HCT116 (cell line): ENCODE data around the gene CARD10. TPM values are rescaled to one million over a fixed set of nuclear protein-coding genes. Genes with fewer than 3 reads are reported as not detected.

ENCODE experiments used
- ATAC-seq: fragments of 200-7000 bp; cut with Tn5 transposase; 2 replicates; pipeline ENCODE4 v1.9.1; 2020; ENCODE audit warnings: mild to moderate bottlenecking, moderate library complexity
- BruUV-seq: library from RNA; stranded (reverse); fragments of 400-500 nt; replicated peaks from 2 replicates; lab custom pipeline; 2021; lab: Mats Ljungman, UMichigan
- CTCF ChIA-PET: fragments of 300-600 bp; sonication (Branson Sonifier 250); formaldehyde crosslinking; loops from one replicate; lab custom pipeline; 2021; ENCODE audit warnings: antibody characterized with exemption; lab: Charles Lee
- POLR2A ChIA-PET: fragments of 300-600, 350-600 bp; sonication (Branson Sonifier 250); formaldehyde crosslinking; loops from one replicate; lab custom pipeline; 2021; ENCODE audit warnings: antibody characterized with exemption; lab: Charles Lee
- RAD21 ChIA-PET, 2 experiments: fragments of 300-600 bp; sonication (Branson Sonifier 250); formaldehyde crosslinking; loops; one replicate each; lab custom pipeline; 2023; ENCODE audit warnings: low total read pairs in 2 of 2; ENCODE audit not compliant: uncharacterized antibody in 2 of 2, unreplicated experiment in 2 of 2, low non-redundant PET in 1 of 2; lab: Charles Lee
- DNase-seq: peaks from one replicate; pipeline ENCODE4 v3.0.0-alpha.2; 2010; ENCODE audit warnings: low read depth, low spot score
- H2AFZ ChIP-seq: fragments of 200-600 bp; shearing (Covaris generic), sonication (generic); 2 replicates; pipeline ENCODE4 v1.6.1; 2017; ENCODE audit warnings: low read depth, mixed run types, mixed read lengths, antibody characterized with exemption, low read length; ENCODE audit not compliant: poor library complexity, severe bottlenecking
- H3K27ac ChIP-seq: 2 replicates; pipeline ENCODE4 v1.5.1; 2012; ENCODE audit warnings: low read depth, low read length
- H3K27me3 ChIP-seq: fragments of 200-600 bp; sonication (generic); 2 replicates; pipeline ENCODE4 v1.6.1; 2016; ENCODE audit warnings: mixed run types, low read length, mixed read lengths; ENCODE audit not compliant: insufficient read depth
- H3K36me3 ChIP-seq, 2 experiments: fragments of 200-500 bp in 1 of 2; fragments of 200-600 bp in 1 of 2; sonication (Bioruptor generic) in 1 of 2; sonication (generic) in 1 of 2; 2 replicates each; pipeline versions ENCODE4 v1.5.1 to v1.6.1; 2014 to 2016; ENCODE audit warnings: low read length in 2 of 2, inconsistent platforms in 1 of 2, mixed read lengths in 1 of 2, mixed run types in 1 of 2; ENCODE audit not compliant: insufficient read depth in 2 of 2, control insufficient read depth in 1 of 2
- H3K4me1 ChIP-seq, 2 experiments: fragments of 200-600 bp in 1 of 2; sonication (generic) in 1 of 2; 2 replicates each; pipeline versions ENCODE4 v1.5.1 to v1.6.1; 2012 to 2017; ENCODE audit warnings: low read length in 2 of 2, inconsistent platforms in 1 of 2, mild to moderate bottlenecking in 1 of 2, mixed read lengths in 1 of 2, mixed run types in 1 of 2, moderate library complexity in 1 of 2; ENCODE audit not compliant: insufficient read depth in 2 of 2, control insufficient read depth in 1 of 2
- H3K4me2 ChIP-seq: fragments of 200-600 bp; sonication (generic); 2 replicates; pipeline ENCODE4 v1.6.1; 2017; ENCODE audit warnings: mixed run types, low read length, mixed read lengths
- H3K4me3 ChIP-seq, 2 experiments: fragments of 200-600 bp in 1 of 2; sonication (generic) in 1 of 2; replicated peaks in 1 of 2; 2 replicates each; pipeline ENCODE4 v1.5.1; 2011 to 2016; ENCODE audit warnings: low read length in 2 of 2, control low read depth in 1 of 2, low read depth in 1 of 2, mild to moderate bottlenecking in 1 of 2, mixed read lengths in 1 of 2, mixed run types in 1 of 2
- H3K79me2 ChIP-seq: fragments of 200-600 bp; sonication (generic); 2 replicates; pipeline ENCODE4 v1.6.1; 2017; ENCODE audit warnings: mild to moderate bottlenecking, mixed run types, low read length, moderate library complexity, mixed read lengths; ENCODE audit not compliant: insufficient read depth
- H3K9ac ChIP-seq: fragments of 200-600 bp; sonication (generic); 2 replicates; pipeline ENCODE4 v1.6.1; 2016; ENCODE audit warnings: low read length, mixed read lengths
- H3K9me2 ChIP-seq: fragments of 200-600 bp; sonication (generic), shearing (Covaris generic); 2 replicates; pipeline ENCODE4 v1.6.1; 2017; ENCODE audit warnings: mixed run types, mild to moderate bottlenecking, moderate library complexity; ENCODE audit not compliant: insufficient read depth
- H3K9me3 ChIP-seq, 2 experiments: fragments of 200-500 bp in 1 of 2; fragments of 200-600 bp in 1 of 2; sonication (Bioruptor generic) in 1 of 2; sonication (generic) in 1 of 2; 2 replicates each; pipeline ENCODE4 v1.6.1; 2014 to 2017; ENCODE audit warnings: low read length in 2 of 2, mixed read lengths in 2 of 2, inconsistent platforms in 1 of 2, low read depth in 1 of 2, mild to moderate bottlenecking in 1 of 2, mixed run types in 1 of 2, moderate library complexity in 1 of 2; ENCODE audit not compliant: control insufficient read depth in 1 of 2, insufficient read depth in 1 of 2
- H4K20me1 ChIP-seq: fragments of 200-600 bp; sonication (generic), shearing (Covaris generic); 2 replicates; pipeline ENCODE4 v1.6.1; 2017; ENCODE audit warnings: mixed run types, mild to moderate bottlenecking, moderate library complexity; ENCODE audit not compliant: insufficient read depth
- CBX3 ChIP-seq: IDR thresholded peaks from 2 replicates; pipeline ENCODE4 v1.6.1; 2012; ENCODE audit warnings: low read depth
- EGR1 ChIP-seq: IDR thresholded peaks from 2 replicates; pipeline ENCODE4 v1.6.1; 2012; ENCODE audit warnings: low read depth
- ELF1 ChIP-seq: IDR thresholded peaks from 2 replicates; pipeline ENCODE4 v1.6.1; 2012; ENCODE audit warnings: low read depth, borderline replicate concordance
- EZH2 ChIP-seq: fragments of 200-600 bp; sonication (generic); IDR thresholded peaks from 2 replicates; pipeline ENCODE4 v1.6.1; 2017; ENCODE audit warnings: antibody characterized with exemption, mixed run types
- JUND ChIP-seq: IDR thresholded peaks from 2 replicates; pipeline ENCODE4 v1.6.1; 2012
- POLR2A ChIP-seq: IDR thresholded peaks from 2 replicates; pipeline ENCODE4 v1.7.0; 2011; ENCODE audit warnings: borderline replicate concordance; ENCODE audit not compliant: insufficient read depth, insufficient read length; ENCODE audit errors: extremely low read depth
- POLR2AphosphoS5 ChIP-seq: IDR thresholded peaks from 2 replicates; pipeline ENCODE4 v1.6.1; 2011; ENCODE audit warnings: mild to moderate bottlenecking, low read depth, low read length, moderate library complexity
- RAD21 ChIP-seq: IDR thresholded peaks from 2 replicates; pipeline ENCODE4 v1.6.1; 2012; ENCODE audit warnings: low read depth, mild to moderate bottlenecking
- SP1 ChIP-seq: IDR thresholded peaks from 2 replicates; pipeline ENCODE4 v1.6.1; 2012; ENCODE audit warnings: low read depth
- SRF ChIP-seq: IDR thresholded peaks from 2 replicates; pipeline ENCODE4 v1.6.1; 2012; ENCODE audit warnings: low read depth
- YY1 ChIP-seq: IDR thresholded peaks from 2 replicates; pipeline ENCODE4 v1.6.1; 2011; ENCODE audit warnings: low read length, low read depth, moderate library complexity, mild to moderate bottlenecking; ENCODE audit not compliant: insufficient replicate concordance; ENCODE audit errors: extremely low read depth
- ZBTB33 ChIP-seq: IDR thresholded peaks from 2 replicates; pipeline ENCODE4 v1.6.1; 2011; ENCODE audit warnings: mild to moderate bottlenecking, low read length, moderate library complexity; ENCODE audit not compliant: insufficient replicate concordance; ENCODE audit errors: extremely low read depth
- ZFX ChIP-seq: fragments of 450-650 bp; IDR thresholded peaks from 2 replicates; pipeline ENCODE4 v1.6.1; 2017
- intact Hi-C: fragments of 100-400 bp; cut with micrococcal nuclease; formaldehyde crosslinking; loops from 2 replicates; pipeline ENCODE4 v1.10.0; 2022
- total RNA-seq: library from RNA; stranded (reverse); gene quantifications from one replicate; pipeline ENCODE4 v1.2.1, GENCODE V29; 2021; ENCODE audit not compliant: unreplicated experiment
- TF ChIP-seq, protein P1 (sequence below): IDR thresholded peaks from 2 replicates; pipeline ENCODE4 v1.6.1; 2012; ENCODE audit warnings: low read depth
- TF ChIP-seq, protein P2 (sequence below): IDR thresholded peaks from 2 replicates; pipeline ENCODE4 v1.6.1; 2012

The CARD10 gene
- total RNA-seq, 1 experiment from 2014 or later = 32.0 TPM

GRCh38 chr22:37556710-37557109 lies 37.5 kb upstream of the CARD10 start:
- ATAC-seq = no peak

More at GRCh38 chr22:37556710-37557109, 37.5 kb upstream of the CARD10 start:
- no peaks in the 10 kb centered on the region for H4K20me1 ChIP-seq
- no peaks in the 10 kb centered on the region for H3K27me3 ChIP-seq
- peaks cover 16 to 43% of the 10 kb centered on the region in 2 experiments for H3K4me1 ChIP-seq
- H3K4me3 ChIP-seq = no peak overlapping the region
- no peaks in the 10 kb centered on the region for H3K9me3 ChIP-seq
- H3K27ac ChIP-seq = no peak overlapping the region
- BruUV-seq = no TSS peak
- ChIA-PET POLR2A (interaction anchor here (2.3 kb wide), 1 partner anchor 10 kb away, joined by 9 read pairs; no protein-coding TSS in a partner anchor), RAD21 (interaction anchor here in 1 of 2 experiments (1.0 kb wide), 1 partner anchor 11 kb away, joined by 3 read pairs; no protein-coding TSS in a partner anchor), CTCF (interaction anchor here (2.1 kb wide), 1 partner anchor 10 kb away, joined by 14 read pairs; no protein-coding TSS in a partner anchor)
- H3K36me3 ChIP-seq = no peaks in the 10 kb centered on the region
- DNase-seq = no peak
- no peak overlapping the region for H2AFZ ChIP-seq
- no peak for TF ChIP-seq POLR2AphosphoS5
- no peak for TF ChIP-seq YY1
- no peak for TF ChIP-seq SRF
- TF ChIP-seq ELF1 = no peak
- TF ChIP-seq, protein P1, sequence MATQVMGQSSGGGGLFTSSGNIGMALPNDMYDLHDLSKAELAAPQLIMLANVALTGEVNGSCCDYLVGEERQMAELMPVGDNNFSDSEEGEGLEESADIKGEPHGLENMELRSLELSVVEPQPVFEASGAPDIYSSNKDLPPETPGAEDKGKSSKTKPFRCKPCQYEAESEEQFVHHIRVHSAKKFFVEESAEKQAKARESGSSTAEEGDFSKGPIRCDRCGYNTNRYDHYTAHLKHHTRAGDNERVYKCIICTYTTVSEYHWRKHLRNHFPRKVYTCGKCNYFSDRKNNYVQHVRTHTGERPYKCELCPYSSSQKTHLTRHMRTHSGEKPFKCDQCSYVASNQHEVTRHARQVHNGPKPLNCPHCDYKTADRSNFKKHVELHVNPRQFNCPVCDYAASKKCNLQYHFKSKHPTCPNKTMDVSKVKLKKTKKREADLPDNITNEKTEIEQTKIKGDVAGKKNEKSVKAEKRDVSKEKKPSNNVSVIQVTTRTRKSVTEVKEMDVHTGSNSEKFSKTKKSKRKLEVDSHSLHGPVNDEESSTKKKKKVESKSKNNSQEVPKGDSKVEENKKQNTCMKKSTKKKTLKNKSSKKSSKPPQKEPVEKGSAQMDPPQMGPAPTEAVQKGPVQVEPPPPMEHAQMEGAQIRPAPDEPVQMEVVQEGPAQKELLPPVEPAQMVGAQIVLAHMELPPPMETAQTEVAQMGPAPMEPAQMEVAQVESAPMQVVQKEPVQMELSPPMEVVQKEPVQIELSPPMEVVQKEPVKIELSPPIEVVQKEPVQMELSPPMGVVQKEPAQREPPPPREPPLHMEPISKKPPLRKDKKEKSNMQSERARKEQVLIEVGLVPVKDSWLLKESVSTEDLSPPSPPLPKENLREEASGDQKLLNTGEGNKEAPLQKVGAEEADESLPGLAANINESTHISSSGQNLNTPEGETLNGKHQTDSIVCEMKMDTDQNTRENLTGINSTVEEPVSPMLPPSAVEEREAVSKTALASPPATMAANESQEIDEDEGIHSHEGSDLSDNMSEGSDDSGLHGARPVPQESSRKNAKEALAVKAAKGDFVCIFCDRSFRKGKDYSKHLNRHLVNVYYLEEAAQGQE = no peak
- TF ChIP-seq CBX3 = no peak
- TF ChIP-seq JUND = no peak
- TF ChIP-seq, protein P2, sequence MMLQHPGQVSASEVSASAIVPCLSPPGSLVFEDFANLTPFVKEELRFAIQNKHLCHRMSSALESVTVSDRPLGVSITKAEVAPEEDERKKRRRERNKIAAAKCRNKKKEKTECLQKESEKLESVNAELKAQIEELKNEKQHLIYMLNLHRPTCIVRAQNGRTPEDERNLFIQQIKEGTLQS = no peak
- TF ChIP-seq EGR1 = no peak
- no peak for TF ChIP-seq EZH2
- no peak for TF ChIP-seq RAD21
- no peak for TF ChIP-seq ZBTB33
- TF ChIP-seq ZFX = no peak
- no peak for TF ChIP-seq SP1
- no peak for TF ChIP-seq POLR2A
- peaks cover 13% of the 10 kb centered on the region for H3K79me2 ChIP-seq
- no peak overlapping the region for H3K9ac ChIP-seq
- H3K4me2 ChIP-seq = peak overlapping the region; percentile 10; the same call in 1 of the 2 replicates
- intact Hi-C loops = no loop called here
- H3K9me2 ChIP-seq = no peaks in the 10 kb centered on the region
